Liver (tissue), 9 donors: ENCODE data around the gene PSME2. TPM values are rescaled to one million over a fixed set of nuclear protein-coding genes. Genes with fewer than 3 reads are reported as not detected.

Experiments used
- DNase-seq: peaks from one replicate; pipeline ENCODE4 v3.0.0-alpha.2; 2017; ENCODE audit warnings: low spot score
- H3K27ac ChIP-seq, 2 donors: one replicate each; pipeline ENCODE4 v1.7.0; 2013; ENCODE audit warnings: inconsistent platforms in 2 of 2, low read length in 2 of 2, control low read depth in 1 of 2, low read depth in 1 of 2, mild to moderate bottlenecking in 1 of 2
- H3K27me3 ChIP-seq, 4 donors: one replicate each; pipeline versions ENCODE4 v1.6.1 to v1.7.0; 2013; ENCODE audit warnings: low read length in 3 of 4, inconsistent platforms in 1 of 4, mild to moderate bottlenecking in 1 of 4, moderate library complexity in 1 of 4; ENCODE audit not compliant: control insufficient read depth in 4 of 4, insufficient read depth in 4 of 4
- H3K36me3 ChIP-seq, 4 donors: one replicate each; pipeline versions ENCODE4 v1.6.1 to v1.7.0; 2013; ENCODE audit warnings: low read length in 3 of 4, mild to moderate bottlenecking in 3 of 4, low read depth in 1 of 4, moderate library complexity in 1 of 4; ENCODE audit not compliant: control insufficient read depth in 4 of 4, insufficient read depth in 3 of 4
- H3K4me1 ChIP-seq, 4 donors: one replicate each; pipeline versions ENCODE4 v1.6.1 to v1.7.0; 2013; ENCODE audit warnings: low read length in 3 of 4, mild to moderate bottlenecking in 3 of 4, moderate library complexity in 1 of 4; ENCODE audit not compliant: control insufficient read depth in 4 of 4, insufficient read depth in 4 of 4
- H3K4me3 ChIP-seq, 3 donors: one replicate each; pipeline versions ENCODE4 v1.6.1 to v1.7.0; 2013; ENCODE audit warnings: low read length in 3 of 3, control low read depth in 1 of 3, low read depth in 1 of 3, mild to moderate bottlenecking in 1 of 3
- H3K9ac ChIP-seq, 2 donors: one replicate each; pipeline ENCODE4 v1.7.0; 2013; ENCODE audit warnings: low read length in 2 of 2, mild to moderate bottlenecking in 2 of 2, moderate library complexity in 2 of 2, control low read depth in 1 of 2, low read depth in 1 of 2
- H3K9me3 ChIP-seq, 4 donors: one replicate each; pipeline versions ENCODE4 v1.6.1 to v1.7.0; 2013; ENCODE audit warnings: low read length in 3 of 4; ENCODE audit not compliant: control insufficient read depth in 4 of 4
- CTCF ChIP-seq: fragments of 150-350 bp; IDR thresholded peaks from 2 replicates; pipeline ENCODE4 v1.5.1; 2017; ENCODE audit warnings: improper control_type of control experiment, low read depth, low read length; ENCODE audit not compliant: missing input control
- FOXA2 ChIP-seq: IDR thresholded peaks from 2 replicates; pipeline ENCODE4 v1.6.1; 2016; ENCODE audit warnings: antibody characterized with exemption
- GABPA ChIP-seq, 2 donors: IDR thresholded peaks in 1 of 2; conservative IDR thresholded peaks in 1 of 2; 2 replicates each; pipeline ENCODE4 v1.6.1; 2016; ENCODE audit warnings: antibody characterized with exemption in 2 of 2, mild to moderate bottlenecking in 1 of 2, moderate library complexity in 1 of 2
- HNF4A ChIP-seq, 2 donors: conservative IDR thresholded peaks; 2 replicates each; pipeline ENCODE4 v1.6.1; 2016; ENCODE audit warnings: antibody characterized with exemption in 2 of 2, mild to moderate bottlenecking in 2 of 2
- HNF4G ChIP-seq: IDR thresholded peaks from 2 replicates; pipeline ENCODE4 v1.6.1; 2016; ENCODE audit warnings: antibody characterized with exemption
- JUND ChIP-seq, 2 donors: IDR thresholded peaks; 2 replicates each; pipeline ENCODE4 v1.6.1; 2016; ENCODE audit warnings: antibody characterized with exemption in 2 of 2
- NR2F2 ChIP-seq: IDR thresholded peaks from 2 replicates; pipeline ENCODE4 v1.6.1; 2016; ENCODE audit warnings: antibody characterized with exemption
- RAD21 ChIP-seq, 2 donors: IDR thresholded peaks; 2 replicates each; pipeline ENCODE4 v1.6.1; 2016; ENCODE audit warnings: antibody characterized with exemption in 2 of 2, mild to moderate bottlenecking in 2 of 2
- RXRA ChIP-seq, 2 donors: IDR thresholded peaks; 2 replicates each; pipeline ENCODE4 v1.6.1; 2017 to 2018; ENCODE audit warnings: antibody characterized with exemption in 2 of 2, mild to moderate bottlenecking in 1 of 2
- SP1 ChIP-seq: IDR thresholded peaks from 2 replicates; pipeline ENCODE4 v1.6.1; 2018; ENCODE audit warnings: antibody characterized with exemption, mild to moderate bottlenecking
- TAF1 ChIP-seq: conservative IDR thresholded peaks from 2 replicates; pipeline ENCODE4 v1.6.1; 2016; ENCODE audit warnings: antibody characterized with exemption, mild to moderate bottlenecking
- WGBS: extraction: QIAGEN DNeasy Blood & Tissue Kit; methylation state at CpG from one replicate; pipeline ENCODE4 v1.1.7; 2013; 5-methylcytosine and 5-hydroxymethylcytosine counted together
- polyA plus RNA-seq, 2 donors: library from polyadenylated mRNA; stranded (reverse) in 1 of 2; unstranded in 1 of 2; fragments of 200-250 nt in 1 of 2; fragments of >200 nt in 1 of 2; fragmentation: Nextera tagmentation in 1 of 2; extraction: Ambion mirVana in 1 of 2; gene quantifications; one replicate each; pipeline versions ENCODE4 v1.2.1 to v1.2.3, GENCODE V29; 2013 to 2015
- total RNA-seq, 2 donors: library from RNA; depleted of rRNA; stranded (reverse); fragments of >200 nt; gene quantifications; one replicate each; pipeline ENCODE4 v1.2.3, GENCODE V29; 2014
- TF ChIP-seq, protein P1 (sequence below): IDR thresholded peaks from 2 replicates; pipeline ENCODE4 v1.6.1; 2016; ENCODE audit warnings: antibody characterized with exemption
- TF ChIP-seq, protein P2 (sequence below): IDR thresholded peaks from 2 replicates; pipeline ENCODE4 v1.6.1; 2016; ENCODE audit warnings: antibody characterized with exemption
- TF ChIP-seq, protein P3 (sequence below): IDR thresholded peaks from 2 replicates; pipeline ENCODE4 v1.6.1; 2016; ENCODE audit warnings: antibody characterized with exemption
- donor health status: healthy.
- donor health status: healthy.
- donor health status: healthy.
- donor health status: healthy.
- donor health status: healthy.

The PSME2 gene
- total and polyA plus RNA-seq, 4 donors: 56.9 to 247 (median 92.7) TPM

DNA sequence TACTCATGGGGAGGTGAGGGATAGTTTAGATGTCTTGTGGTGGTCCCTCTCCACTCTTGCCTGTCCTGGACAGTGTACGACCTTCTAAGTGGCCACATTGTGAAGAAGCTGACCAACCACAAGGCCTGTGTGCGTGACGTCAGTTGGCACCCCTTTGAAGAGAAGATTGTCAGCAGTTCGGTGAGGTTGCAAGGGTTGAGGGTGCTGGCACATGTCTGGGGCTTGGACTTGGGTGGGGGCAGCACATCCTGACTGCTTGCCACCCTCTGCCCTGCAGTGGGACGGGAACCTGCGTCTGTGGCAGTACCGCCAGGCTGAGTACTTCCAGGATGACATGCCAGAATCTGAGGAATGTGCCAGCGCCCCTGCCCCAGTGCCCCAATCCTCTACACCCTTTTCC, 23.5 kb downstream of the PSME2 start:
- peak; percentile 53 for DNase-seq
- no peak for TF ChIP-seq TAF1
- H3K9me3 ChIP-seq: no peaks in the 10 kb centered on the region
- no peak overlapping the region for H3K9ac ChIP-seq
- peaks cover 0 to 9% (median 4%) of the 10 kb centered on the region in 4 donors for H3K4me1 ChIP-seq
- H3K27me3 ChIP-seq: no peaks in the 10 kb centered on the region
- H3K4me3 ChIP-seq: no peak overlapping the region
- H3K36me3 ChIP-seq: peaks cover 28 to 56% (median 53%) of the 10 kb centered on the region in 4 donors
- 97% methylated on average over 8 of the region's 8 CpGs for WGBS
- no peak overlapping the region for H3K27ac ChIP-seq

DNA sequence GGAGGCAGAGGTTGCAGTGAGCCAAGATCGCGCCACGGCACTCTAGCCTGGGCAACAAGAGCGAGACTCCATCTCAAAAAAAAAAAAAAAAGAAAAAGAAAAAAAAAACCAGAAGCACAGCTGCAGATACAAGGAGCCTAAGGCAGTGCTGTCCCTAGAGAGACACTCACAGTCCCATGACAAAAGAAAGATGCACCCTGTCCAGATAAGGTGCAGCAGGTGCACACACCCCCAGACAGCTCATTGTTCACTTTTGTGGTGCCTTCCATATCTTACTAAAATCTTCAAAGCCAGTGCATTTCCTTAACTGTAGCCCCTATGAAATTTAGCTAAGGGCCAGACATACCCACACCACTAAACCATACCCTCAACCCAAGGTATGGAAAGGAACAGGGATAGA, 24.0 kb downstream of the PSME2 start:
- H3K36me3 ChIP-seq: peaks cover 28 to 60% (median 54%) of the 10 kb centered on the region in 4 donors
- 97% methylated on average over 4 of the region's 4 CpGs for WGBS
- no peak overlapping the region for H3K9ac ChIP-seq

DNA sequence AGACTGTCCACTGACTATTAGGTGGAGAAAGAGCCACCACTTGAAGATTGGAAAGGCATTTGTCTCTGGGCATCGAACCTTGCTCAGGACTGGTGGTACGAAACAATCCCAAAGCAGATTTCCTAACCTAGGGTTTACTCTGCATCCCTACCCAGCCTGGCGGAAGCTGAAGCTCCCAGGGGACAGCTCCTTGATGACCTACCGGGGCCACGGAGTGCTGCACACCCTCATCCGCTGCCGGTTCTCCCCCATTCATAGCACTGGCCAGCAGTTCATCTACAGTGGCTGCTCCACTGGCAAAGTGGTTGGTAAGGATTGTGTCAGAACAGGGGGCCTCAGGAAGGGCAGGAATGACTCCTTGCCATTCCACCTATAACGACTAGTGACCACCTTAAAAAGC, 25.2 kb downstream of the PSME2 start:
- Histone ChIP-seq H3K27ac (no peak overlapping the region), H3K4me1 (peaks cover 3 to 26% (median 20%) of the 10 kb centered on the region in 4 donors), H3K27me3 (no peaks in the 10 kb centered on the region), H3K4me3 (no peak overlapping the region), H3K36me3 (peaks cover 28 to 60% (median 54%) of the 10 kb centered on the region in 4 donors), H3K9me3 (no peaks in the 10 kb centered on the region), H3K9ac (no peak overlapping the region)
- TF ChIP-seq, protein P1, sequence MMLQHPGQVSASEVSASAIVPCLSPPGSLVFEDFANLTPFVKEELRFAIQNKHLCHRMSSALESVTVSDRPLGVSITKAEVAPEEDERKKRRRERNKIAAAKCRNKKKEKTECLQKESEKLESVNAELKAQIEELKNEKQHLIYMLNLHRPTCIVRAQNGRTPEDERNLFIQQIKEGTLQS: no peak
- TF ChIP-seq NR2F2 (no peak), GABPA (IDR thresholded peaks at IDR 0.05 in 1 of 2, conservative IDR thresholded peaks at IDR 0.05 in 1 of 2) (no peak), FOXA2 (no peak), CTCF (no peak), HNF4A (conservative IDR thresholded peaks at IDR 0.05) (no peak), HNF4G (no peak), SP1 (no peak), TAF1 (no peak), RAD21 (IDR thresholded peaks at IDR 0.05) (no peak), JUND (IDR thresholded peaks at IDR 0.05) (no peak), RXRA (IDR thresholded peaks at IDR 0.05) (no peak)
- TF ChIP-seq, protein P2, sequence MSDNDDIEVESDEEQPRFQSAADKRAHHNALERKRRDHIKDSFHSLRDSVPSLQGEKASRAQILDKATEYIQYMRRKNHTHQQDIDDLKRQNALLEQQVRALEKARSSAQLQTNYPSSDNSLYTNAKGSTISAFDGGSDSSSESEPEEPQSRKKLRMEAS: no peak
- TF ChIP-seq, protein P3, sequence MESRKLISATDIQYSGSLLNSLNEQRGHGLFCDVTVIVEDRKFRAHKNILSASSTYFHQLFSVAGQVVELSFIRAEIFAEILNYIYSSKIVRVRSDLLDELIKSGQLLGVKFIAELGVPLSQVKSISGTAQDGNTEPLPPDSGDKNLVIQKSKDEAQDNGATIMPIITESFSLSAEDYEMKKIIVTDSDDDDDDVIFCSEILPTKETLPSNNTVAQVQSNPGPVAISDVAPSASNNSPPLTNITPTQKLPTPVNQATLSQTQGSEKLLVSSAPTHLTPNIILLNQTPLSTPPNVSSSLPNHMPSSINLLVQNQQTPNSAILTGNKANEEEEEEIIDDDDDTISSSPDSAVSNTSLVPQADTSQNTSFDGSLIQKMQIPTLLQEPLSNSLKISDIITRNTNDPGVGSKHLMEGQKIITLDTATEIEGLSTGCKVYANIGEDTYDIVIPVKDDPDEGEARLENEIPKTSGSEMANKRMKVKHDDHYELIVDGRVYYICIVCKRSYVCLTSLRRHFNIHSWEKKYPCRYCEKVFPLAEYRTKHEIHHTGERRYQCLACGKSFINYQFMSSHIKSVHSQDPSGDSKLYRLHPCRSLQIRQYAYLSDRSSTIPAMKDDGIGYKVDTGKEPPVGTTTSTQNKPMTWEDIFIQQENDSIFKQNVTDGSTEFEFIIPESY: no peak
- WGBS: 96% methylated on average over 8 of the region's 8 CpGs
- no peak for DNase-seq

More for the DNA sequence above, 24.0 kb downstream of the PSME2 start:
- no peaks in the 10 kb centered on the region for H3K9me3 ChIP-seq
- no peak for DNase-seq
- no peak overlapping the region for H3K27ac ChIP-seq
- H3K4me1 ChIP-seq: peaks cover 0 to 14% (median 9%) of the 10 kb centered on the region in 4 donors
- H3K4me3 ChIP-seq: no peak overlapping the region
- no peaks in the 10 kb centered on the region for H3K27me3 ChIP-seq
- no peak for TF ChIP-seq RXRA (IDR thresholded peaks at IDR 0.05)
